Mucosa of rectum (tissue), 2 donors: ENCODE results near the gene ARCN1.

Experiments
- H3K27ac ChIP-seq, 2 donors: one replicate each; pipeline ENCODE4 v1.7.0; 2013; ENCODE audit warnings: inconsistent platforms in 2 of 2, low read depth in 2 of 2, low read length in 2 of 2
- H3K27me3 ChIP-seq, 2 donors: one replicate each; pipeline ENCODE4 v1.7.0; 2013; ENCODE audit warnings: low read length in 2 of 2; ENCODE audit not compliant: control insufficient read depth in 2 of 2, insufficient read depth in 2 of 2
- H3K36me3 ChIP-seq, 2 donors: one replicate each; pipeline ENCODE4 v1.7.0; 2013; ENCODE audit warnings: low read length in 2 of 2; ENCODE audit not compliant: control insufficient read depth in 2 of 2, insufficient read depth in 2 of 2
- H3K4me1 ChIP-seq, 2 donors: one replicate each; pipeline ENCODE4 v1.7.0; 2013; ENCODE audit warnings: low read length in 2 of 2, mild to moderate bottlenecking in 1 of 2; ENCODE audit not compliant: control insufficient read depth in 2 of 2, insufficient read depth in 2 of 2
- H3K4me3 ChIP-seq, 2 donors: one replicate each; pipeline ENCODE4 v1.7.0; 2013; ENCODE audit warnings: low read length in 2 of 2
- H3K9ac ChIP-seq, 2 donors: one replicate each; pipeline ENCODE4 v1.7.0; 2013; ENCODE audit warnings: low read length in 2 of 2, low read depth in 1 of 2, mild to moderate bottlenecking in 1 of 2
- H3K9me3 ChIP-seq, 2 donors: one replicate each; pipeline ENCODE4 v1.7.0; 2013; ENCODE audit warnings: low read length in 2 of 2; ENCODE audit not compliant: control insufficient read depth in 2 of 2
- donor health status: healthy.
- donor health status: Normal muscosa, but diverticular disease.

The ARCN1 gene

DNA sequence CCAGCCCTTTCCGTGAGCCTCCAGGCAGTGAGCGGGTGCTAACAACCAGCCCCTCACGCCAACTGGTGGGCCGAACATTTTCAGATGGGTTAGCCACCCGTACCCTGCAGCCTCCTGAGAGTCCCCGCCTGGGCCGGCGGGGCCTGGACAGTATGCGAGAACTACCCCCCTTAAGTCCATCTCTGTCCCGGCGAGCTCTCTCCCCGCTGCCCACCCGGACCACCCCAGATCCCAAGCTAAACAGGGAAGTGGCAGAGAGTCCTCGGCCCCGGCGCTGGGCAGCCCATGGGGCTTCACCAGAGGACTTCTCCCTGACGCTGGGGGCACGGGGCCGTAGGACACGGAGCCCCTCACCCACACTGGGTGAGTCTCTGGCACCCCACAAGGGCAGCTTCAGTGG, 55.8 kb downstream of the ARCN1 start:
- no peaks in the 10 kb centered on the region for H3K9me3 ChIP-seq
- H3K9ac ChIP-seq, result no peak overlapping the region
- peaks cover 30 to 43% of the 10 kb centered on the region in 2 donors for H3K4me1 ChIP-seq
- no peak overlapping the region for H3K27ac ChIP-seq
- H3K27me3 ChIP-seq, result peaks cover 0 to 2% of the 10 kb centered on the region in 2 donors
- peaks cover 17 to 19% of the 10 kb centered on the region in 2 donors for H3K36me3 ChIP-seq
- no peak overlapping the region for H3K4me3 ChIP-seq

DNA sequence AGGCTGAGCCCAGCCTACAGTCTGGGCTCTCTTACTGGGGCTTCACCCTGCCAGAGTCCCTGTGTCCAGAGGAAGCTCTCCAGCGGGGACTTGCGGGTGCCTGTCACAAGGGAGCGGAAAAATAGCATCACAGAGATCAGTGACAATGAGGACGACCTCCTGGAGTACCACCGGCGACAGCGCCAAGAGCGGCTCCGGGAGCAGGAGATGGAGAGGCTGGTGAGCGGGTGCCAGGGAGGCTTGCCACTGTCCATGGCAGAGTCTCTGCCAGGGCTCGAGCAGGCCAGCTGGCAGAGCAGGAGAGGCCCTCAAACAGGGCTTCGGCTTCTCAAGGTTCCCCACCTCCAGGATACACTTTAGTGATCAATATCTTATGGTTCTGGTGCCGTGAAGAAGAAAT, 56.2 kb downstream of the ARCN1 start:
- Histone ChIP-seq H3K27ac (no peak overlapping the region), H3K4me1 (peaks cover 31 to 47% of the 10 kb centered on the region in 2 donors)

DNA sequence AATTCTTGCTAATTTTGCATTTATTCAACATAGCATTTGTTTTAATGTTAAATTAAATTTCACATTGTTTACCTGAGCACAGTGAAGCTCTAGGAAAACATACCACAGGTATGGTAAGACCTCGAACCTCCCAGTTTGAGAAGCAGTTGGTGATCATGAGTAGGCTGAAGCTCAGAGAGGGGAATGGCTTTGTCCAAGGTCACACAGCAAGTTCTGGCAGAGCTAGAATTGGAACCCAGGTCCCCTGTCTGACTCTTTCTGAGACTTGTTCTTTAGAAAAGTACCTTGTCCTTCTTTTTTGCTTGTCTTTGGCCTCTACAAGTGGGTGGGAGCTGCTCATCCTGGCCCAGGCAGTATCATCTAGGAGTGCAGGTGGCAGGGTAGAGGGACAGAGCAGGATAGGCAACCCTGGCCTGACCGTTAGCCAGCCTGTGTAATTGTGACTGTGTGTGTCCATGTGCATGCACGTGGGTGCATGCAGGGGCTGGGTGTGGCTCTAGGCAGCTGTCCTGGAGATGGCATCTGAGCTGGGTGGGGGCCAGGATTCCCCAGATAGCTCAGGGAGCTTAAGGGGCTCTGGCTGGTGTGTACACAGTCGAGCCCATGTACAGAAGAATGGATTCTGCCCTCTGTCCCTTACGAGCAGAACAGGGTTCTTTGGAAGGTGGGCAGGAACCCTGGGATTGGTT, 56.8 kb downstream of the ARCN1 start:
- Histone ChIP-seq H3K36me3 (peaks cover 17 to 19% of the 10 kb centered on the region in 2 donors), H3K9ac (no peak overlapping the region), H3K4me3 (no peak overlapping the region), H3K27ac (no peak overlapping the region), H3K9me3 (no peaks in the 10 kb centered on the region), H3K4me1 (peaks cover 31 to 52% of the 10 kb centered on the region in 2 donors), H3K27me3 (no peaks in the 10 kb centered on the region)

More for the DNA sequence above, 56.2 kb downstream of the ARCN1 start:
- Histone ChIP-seq H3K9ac (no peak overlapping the region), H3K9me3 (no peaks in the 10 kb centered on the region), H3K4me3 (no peak overlapping the region), H3K27me3 (no peaks in the 10 kb centered on the region), H3K36me3 (peaks cover 17 to 19% of the 10 kb centered on the region in 2 donors)

DNA sequence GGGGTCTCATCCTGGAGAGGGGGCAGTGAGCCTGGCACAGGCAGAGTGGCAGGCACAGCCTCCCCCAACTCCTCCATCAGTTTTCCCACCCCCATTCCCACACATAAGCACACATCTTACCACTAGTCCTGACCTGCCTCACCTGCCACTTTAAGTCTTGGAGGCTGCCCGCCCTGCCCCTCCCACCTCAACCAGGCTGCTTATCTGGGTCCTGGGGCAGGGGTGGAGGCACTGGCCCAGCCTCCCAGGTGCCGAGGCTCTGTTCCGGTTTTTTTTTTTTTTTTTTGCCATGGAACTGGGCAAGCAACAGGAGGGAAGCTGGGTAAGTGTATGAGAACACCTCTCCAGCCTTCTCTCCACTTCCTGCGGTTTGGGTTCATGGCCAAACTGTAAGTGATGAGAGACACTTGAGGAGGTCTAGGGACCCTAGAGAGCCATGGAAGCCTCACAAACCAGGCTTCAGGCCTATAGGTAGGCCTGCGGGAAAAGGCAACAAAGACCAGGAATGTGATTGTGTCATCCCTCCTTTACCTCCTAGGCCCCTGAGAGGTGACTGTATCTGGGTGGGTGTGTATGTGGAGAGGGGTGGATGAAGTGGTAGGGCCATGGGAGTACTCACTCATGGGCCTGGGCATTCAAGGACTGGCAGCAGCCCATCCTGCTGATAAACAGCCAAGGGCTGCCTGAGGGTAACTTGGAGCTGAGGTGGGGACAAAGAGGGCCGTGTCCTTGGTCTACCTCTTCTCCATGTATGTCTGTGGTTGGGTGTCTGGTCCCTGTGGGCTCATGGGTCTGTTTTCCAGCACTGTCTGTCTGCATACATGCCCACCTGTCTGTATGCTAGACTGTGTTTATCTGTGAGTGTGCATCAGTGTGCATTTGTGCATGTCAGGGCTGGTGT, 57.8 kb downstream of the ARCN1 start:
- Histone ChIP-seq H3K9ac (peak overlapping the region; percentile 61 to 62), H3K4me1 (peaks cover 37 to 60% of the 10 kb centered on the region in 2 donors), H3K36me3 (peaks cover 14 to 22% of the 10 kb centered on the region in 2 donors), H3K4me3 (peak overlapping the region; percentile 65 to 89), H3K9me3 (no peaks in the 10 kb centered on the region), H3K27ac (peak overlapping the region; percentile 80 to 90), H3K27me3 (no peaks in the 10 kb centered on the region)

DNA sequence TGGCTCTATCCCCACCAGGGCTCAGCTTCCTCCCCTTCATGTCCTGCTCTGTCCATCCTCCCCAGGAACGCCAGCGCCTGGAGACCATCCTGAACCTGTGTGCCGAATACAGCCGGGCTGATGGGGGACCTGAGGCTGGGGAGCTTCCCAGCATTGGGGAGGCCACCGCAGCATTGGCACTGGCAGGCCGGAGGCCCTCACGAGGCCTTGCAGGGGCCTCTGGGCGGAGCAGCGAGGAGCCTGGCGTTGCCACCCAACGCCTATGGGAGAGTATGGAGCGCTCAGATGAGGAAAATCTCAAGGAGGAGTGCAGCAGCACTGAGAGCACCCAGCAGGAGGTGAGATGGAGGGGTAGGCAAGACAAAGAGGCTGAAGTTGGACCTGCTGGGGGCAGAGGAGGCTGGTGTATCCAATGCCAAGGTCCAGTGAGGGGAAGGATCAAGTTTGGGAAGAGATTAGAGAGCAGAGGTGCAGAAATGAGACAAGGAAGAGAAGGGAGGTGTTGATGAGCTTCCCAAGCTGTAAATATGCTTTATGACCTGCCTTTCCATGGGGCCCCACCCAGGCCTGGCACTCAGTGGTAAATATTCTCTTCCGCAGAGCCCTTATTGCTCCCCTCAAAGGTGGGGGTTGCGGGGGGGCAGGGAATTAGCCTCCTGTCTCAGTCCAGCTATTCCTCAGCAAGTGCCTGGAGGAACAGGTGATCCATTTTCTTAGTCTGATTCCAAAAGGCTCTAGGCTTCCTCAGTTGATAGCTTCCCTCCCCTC, 59.1 kb downstream of the ARCN1 start:
- H3K9me3 ChIP-seq, result no peaks in the 10 kb centered on the region
- H3K27ac ChIP-seq, result peak overlapping the region; percentile 80 to 90
- H3K4me3 ChIP-seq, result peak overlapping the region; percentile 65 to 89
- peaks cover 19 to 22% of the 10 kb centered on the region in 2 donors for H3K36me3 ChIP-seq
- peak overlapping the region; percentile 24 to 62 for H3K9ac ChIP-seq
- H3K4me1 ChIP-seq, result peaks cover 42 to 67% of the 10 kb centered on the region in 2 donors
- no peaks in the 10 kb centered on the region for H3K27me3 ChIP-seq

DNA sequence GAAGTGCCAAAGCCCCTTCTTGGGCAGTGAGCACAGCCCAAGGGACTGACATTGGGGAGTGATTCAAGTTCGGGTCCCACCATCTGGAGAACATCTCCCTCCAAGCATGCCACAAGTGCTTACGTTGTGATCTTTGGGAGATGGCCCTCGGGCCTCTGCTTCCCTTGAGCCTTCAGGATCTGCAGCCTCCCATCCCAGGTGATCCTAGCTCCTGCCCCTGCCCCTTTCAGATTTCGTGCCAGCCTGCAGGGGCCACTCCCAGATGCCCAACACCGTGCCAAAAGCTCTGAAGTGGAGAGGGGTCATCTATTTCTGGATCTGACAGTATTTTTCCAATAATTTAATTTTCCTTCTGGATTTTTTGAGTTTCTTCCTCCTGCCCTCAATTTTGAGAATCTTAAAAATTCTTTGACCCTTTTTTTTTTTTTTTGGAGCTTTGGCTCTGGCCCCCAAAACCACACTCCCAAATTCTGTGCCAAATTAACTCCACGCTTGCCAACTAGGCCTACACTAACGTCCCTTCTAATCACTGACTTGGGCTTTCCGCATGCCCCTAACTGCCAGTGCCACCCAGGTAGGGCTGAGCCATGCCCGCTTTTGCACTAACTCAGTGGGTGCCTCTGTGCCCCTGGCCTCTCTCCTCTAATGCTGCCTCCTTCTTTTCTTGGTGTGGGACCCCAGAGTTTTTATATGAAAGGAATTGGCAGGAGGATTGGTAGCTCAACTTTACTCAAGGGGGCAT, 60.5 kb downstream of the ARCN1 start:
- no peaks in the 10 kb centered on the region for H3K27me3 ChIP-seq
- peak overlapping the region in 1 of 2 donors; percentile 29 for H3K9ac ChIP-seq
- peak overlapping the region in 1 of 2 donors; percentile 1 for H3K4me3 ChIP-seq
- no peaks in the 10 kb centered on the region for H3K9me3 ChIP-seq
- H3K36me3 ChIP-seq, result peaks cover 23 to 28% of the 10 kb centered on the region in 2 donors
- peaks cover 42 to 67% of the 10 kb centered on the region in 2 donors for H3K4me1 ChIP-seq
- no peak overlapping the region for H3K27ac ChIP-seq

DNA sequence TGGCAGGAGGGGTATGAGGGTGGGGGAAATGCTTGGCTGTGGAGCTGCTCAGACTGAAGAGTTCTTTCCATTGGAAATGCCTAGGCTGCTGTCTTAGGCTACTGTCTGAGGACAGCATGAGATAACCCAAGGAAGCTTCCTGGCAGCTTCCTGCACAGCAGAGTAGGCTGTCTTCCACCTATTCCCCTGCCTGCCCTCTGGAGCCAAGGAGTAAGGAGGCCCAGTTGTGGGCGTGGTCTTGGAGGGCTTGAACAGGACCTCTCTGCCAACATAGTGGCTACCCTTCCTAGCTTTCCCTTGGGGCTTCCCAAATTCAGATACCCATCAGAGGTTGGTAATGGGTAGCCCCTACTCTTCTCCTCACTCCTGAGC, 61.1 kb downstream of the ARCN1 start:
- Histone ChIP-seq H3K9ac (no peak overlapping the region), H3K27ac (no peak overlapping the region), H3K27me3 (no peaks in the 10 kb centered on the region), H3K36me3 (peaks cover 19 to 31% of the 10 kb centered on the region in 2 donors), H3K9me3 (no peaks in the 10 kb centered on the region), H3K4me1 (peaks cover 42 to 67% of the 10 kb centered on the region in 2 donors), H3K4me3 (no peak overlapping the region)

DNA sequence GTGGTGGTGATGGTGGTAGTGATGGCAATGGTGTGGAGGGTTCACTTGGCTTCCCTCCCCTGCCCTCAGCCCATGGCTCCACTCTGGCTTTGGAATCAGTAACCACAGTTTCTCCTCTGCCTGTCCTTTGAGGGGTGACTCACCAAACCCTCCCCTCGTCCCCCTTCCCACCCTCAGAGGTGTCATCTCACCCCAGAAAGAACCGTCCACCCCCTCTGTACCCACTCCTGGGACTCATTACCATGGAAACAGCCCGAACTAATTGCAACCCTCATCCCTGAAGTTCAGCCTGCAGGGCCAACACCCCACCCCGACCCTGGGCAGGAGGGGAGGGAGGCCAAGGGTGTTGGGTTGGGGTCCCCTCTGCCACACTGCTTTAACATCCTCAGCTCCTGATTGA, 61.8 kb downstream of the ARCN1 start:
- Histone ChIP-seq H3K4me1 (peaks cover 39 to 64% of the 10 kb centered on the region in 2 donors), H3K27me3 (no peaks in the 10 kb centered on the region), H3K9ac (peak overlapping the region in 1 of 2 donors; percentile 38), H3K4me3 (peak overlapping the region in 1 of 2 donors; percentile 53), H3K9me3 (no peaks in the 10 kb centered on the region), H3K27ac (peak overlapping the region; percentile 30 to 49), H3K36me3 (peaks cover 23 to 34% of the 10 kb centered on the region in 2 donors)

DNA sequence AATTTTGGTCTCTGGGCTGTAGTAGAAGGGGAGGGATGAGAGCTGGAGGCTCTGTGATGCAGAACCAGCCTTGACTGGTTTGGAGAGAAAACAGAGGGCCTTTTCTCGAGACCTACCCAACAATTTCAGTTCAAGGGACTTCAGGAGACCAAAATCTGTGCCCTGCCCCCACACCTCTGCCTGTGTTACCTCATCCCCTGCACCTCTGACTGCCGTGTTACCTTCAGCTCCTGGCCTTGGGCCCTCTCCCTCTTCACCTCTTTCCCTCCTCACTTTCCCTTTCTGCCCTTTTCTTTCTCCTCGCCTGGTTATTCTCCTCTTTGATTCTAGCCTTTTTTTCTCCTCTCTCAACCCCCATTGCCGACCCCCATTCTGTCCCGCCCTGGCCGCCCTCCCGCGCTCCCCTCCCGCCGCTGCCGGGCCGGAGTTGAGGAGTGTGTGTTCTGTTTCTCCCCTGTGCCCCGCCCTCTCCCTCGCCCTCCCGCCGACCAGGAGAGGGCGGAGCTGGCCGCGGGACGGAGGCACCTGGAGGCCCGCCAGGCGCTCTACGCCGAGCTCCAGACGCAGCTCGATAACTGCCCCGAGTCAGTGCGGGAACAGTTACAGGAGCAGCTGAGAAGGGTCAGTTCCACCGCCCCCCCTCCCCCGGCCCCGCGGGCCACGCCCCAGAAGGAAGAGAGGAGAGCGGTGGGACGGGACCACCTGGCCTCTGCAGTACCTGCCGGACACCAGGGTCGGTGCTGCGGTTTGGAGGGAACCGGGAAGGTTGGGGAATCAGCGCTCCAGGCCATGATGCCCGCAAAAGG, 62.4 kb downstream of the ARCN1 start:
- Histone ChIP-seq H3K36me3 (peaks cover 25 to 36% of the 10 kb centered on the region in 2 donors), H3K9me3 (no peaks in the 10 kb centered on the region), H3K27me3 (no peaks in the 10 kb centered on the region), H3K4me3 (peak overlapping the region; percentile 37 to 53), H3K4me1 (peaks cover 33 to 58% of the 10 kb centered on the region in 2 donors), H3K27ac (peak overlapping the region; percentile 53 to 64), H3K9ac (peak overlapping the region; percentile 38 to 42)
